Osteoblast (primary cell): Measurements from ENCODE around the gene TENM3. TPM values are rescaled to one million over a fixed set of nuclear protein-coding genes. Genes with fewer than 3 reads are reported as not detected.

Experiments
- DNase-seq: peaks from one replicate; pipeline ENCODE4 v3.0.0; 2011; ENCODE audit warnings: low spot score, mixed read lengths; ENCODE audit not compliant: insufficient read length; ENCODE audit errors: missing footprints
- H2AFZ ChIP-seq: 2 replicates; pipeline ENCODE4 v1.6.0; 2011; ENCODE audit warnings: mild to moderate bottlenecking, low read length
- H3K27ac ChIP-seq: 2 replicates; pipeline ENCODE4 v1.5.1; 2011; ENCODE audit warnings: mild to moderate bottlenecking, low read depth, low read length, moderate library complexity
- H3K27me3 ChIP-seq: 2 replicates; pipeline ENCODE4 v1.6.0; 2012; ENCODE audit warnings: mild to moderate bottlenecking, control low read depth, inconsistent platforms, low read length, moderate library complexity; ENCODE audit not compliant: insufficient read depth
- H3K36me3 ChIP-seq: 2 replicates; pipeline ENCODE4 v1.5.1; 2011; ENCODE audit warnings: mild to moderate bottlenecking, low read length, control low read depth, moderate library complexity; ENCODE audit not compliant: insufficient read depth
- H3K4me1 ChIP-seq: 2 replicates; pipeline ENCODE4 v1.5.1; 2011; ENCODE audit warnings: mild to moderate bottlenecking, low read length, control low read depth, moderate library complexity; ENCODE audit not compliant: insufficient read depth
- H3K4me2 ChIP-seq: 2 replicates; pipeline ENCODE4 v1.6.0; 2011; ENCODE audit warnings: mild to moderate bottlenecking, low read length; ENCODE audit not compliant: insufficient read depth
- H3K4me3 ChIP-seq: fragments of 200-600 bp; sonication (generic); 3 replicates; pipeline ENCODE4 v1.5.1; 2012; ENCODE audit warnings: mild to moderate bottlenecking, low read length, inconsistent platforms; ENCODE audit not compliant: insufficient read depth
- H3K79me2 ChIP-seq: 2 replicates; pipeline ENCODE4 v1.6.0; 2012; ENCODE audit warnings: mild to moderate bottlenecking, low read length, control low read depth, inconsistent platforms; ENCODE audit not compliant: insufficient read depth
- H3K9me3 ChIP-seq: 2 replicates; pipeline ENCODE4 v1.5.1; 2011; ENCODE audit warnings: low read depth, low read length, control low read depth
- H4K20me1 ChIP-seq: 2 replicates; pipeline ENCODE4 v1.6.0; 2012; ENCODE audit warnings: mild to moderate bottlenecking, low read length, control low read depth; ENCODE audit not compliant: insufficient read depth
- CTCF ChIP-seq: IDR thresholded peaks from 2 replicates; pipeline ENCODE4 v1.5.1; 2011; ENCODE audit warnings: mild to moderate bottlenecking, low read depth, low read length, moderate library complexity; ENCODE audit errors: extremely low read depth
- total RNA-seq: library from RNA; depleted of rRNA; stranded (reverse); fragments of >200 nt; gene quantifications from 2 replicates; pipeline ENCODE4 v1.2.3, GENCODE V29; 2012

Gene TENM3
- total RNA-seq, 1 donor = 59.0 TPM

GRCh38 chr4:182391111-182391684, 148.0 kb downstream of the TENM3 start:
- TF ChIP-seq CTCF = no peak

GRCh38 chr4:182394181-182394580, 151.0 kb downstream of the TENM3 start:
- Histone ChIP-seq H3K79me2 (no peaks in the 10 kb centered on the region), H4K20me1 (no peaks in the 10 kb centered on the region), H3K27me3 (no peaks in the 10 kb centered on the region), H3K4me3 (no peak overlapping the region), H3K36me3 (no peaks in the 10 kb centered on the region), H3K9me3 (no peaks in the 10 kb centered on the region), H2AFZ (no peak overlapping the region), H3K27ac (no peak overlapping the region), H3K4me2 (no peak overlapping the region), H3K4me1 (no peaks in the 10 kb centered on the region)
- DNase-seq = no peak
- TF ChIP-seq CTCF = no peak

More at GRCh38 chr4:182391111-182391684, 148.0 kb downstream of the TENM3 start:
- H3K4me1 ChIP-seq = no peaks in the 10 kb centered on the region
- no peaks in the 10 kb centered on the region for H3K9me3 ChIP-seq
- H3K27me3 ChIP-seq = no peaks in the 10 kb centered on the region
- H3K4me3 ChIP-seq = no peak overlapping the region
- no peak overlapping the region for H2AFZ ChIP-seq
- H3K36me3 ChIP-seq = no peaks in the 10 kb centered on the region
- no peak overlapping the region for H3K4me2 ChIP-seq
- no peak overlapping the region for H3K27ac ChIP-seq
- no peaks in the 10 kb centered on the region for H4K20me1 ChIP-seq
- DNase-seq = no peak
- H3K79me2 ChIP-seq = no peaks in the 10 kb centered on the region

- no peak for TF ChIP-seq CTCF
- Histone ChIP-seq H3K36me3 (no peaks in the 10 kb centered on the region), H3K4me1 (no peaks in the 10 kb centered on the region), H3K9me3 (no peaks in the 10 kb centered on the region), H3K4me2 (no peak overlapping the region), H4K20me1 (no peaks in the 10 kb centered on the region), H3K27ac (no peak overlapping the region), H2AFZ (no peak overlapping the region), H3K27me3 (no peaks in the 10 kb centered on the region), H3K79me2 (no peaks in the 10 kb centered on the region), H3K4me3 (no peak overlapping the region)
- DNase-seq = no peak
Measured at GRCh38 chr4:182400081-182400480, 156.9 kb downstream of the TENM3 start.

- Histone ChIP-seq H4K20me1 (no peaks in the 10 kb centered on the region), H2AFZ (no peak overlapping the region), H3K4me2 (no peak overlapping the region), H3K27ac (no peak overlapping the region), H3K36me3 (no peaks in the 10 kb centered on the region), H3K4me1 (no peaks in the 10 kb centered on the region), H3K9me3 (no peaks in the 10 kb centered on the region), H3K4me3 (no peak overlapping the region), H3K79me2 (no peaks in the 10 kb centered on the region), H3K27me3 (no peaks in the 10 kb centered on the region)
- TF ChIP-seq CTCF = no peak
- DNase-seq = no peak
Measured at GRCh38 chr4:182400790-182401189, 157.6 kb downstream of the TENM3 start.
